A673 (cell line): ENCODE results near the gene OASL. TPM values are rescaled to one million over a fixed set of nuclear protein-coding genes. Genes with fewer than 3 reads are reported as not detected.

Source experiments
- BruUV-seq: library from RNA; stranded (reverse); fragments of 400-500 nt; replicated peaks from 2 replicates; lab custom pipeline; 2021; lab: Mats Ljungman, UMichigan
- CTCF ChIA-PET: fragments of 300-600 bp; sonication (Branson Sonifier 250); formaldehyde crosslinking; loops from one replicate; lab custom pipeline; 2022; ENCODE audit warnings: antibody characterized with exemption; lab: Charles Lee
- POLR2A ChIA-PET: fragments of 300-600 bp; sonication (Branson Sonifier 250); formaldehyde crosslinking; loops from one replicate; lab custom pipeline; 2022; ENCODE audit warnings: antibody characterized with exemption; ENCODE audit not compliant: low non-redundant PET; lab: Charles Lee
- DNase-seq: peaks from one replicate; pipeline ENCODE4 v3.0.0-alpha.2; 2015; ENCODE audit warnings: low spot score
- H3K27ac ChIP-seq: fragments of 200-600 bp; sonication (generic); 2 replicates; pipeline ENCODE4 v1.5.1; 2016; ENCODE audit warnings: mixed run types, low read depth, mild to moderate bottlenecking, mixed read lengths, antibody characterized with exemption, low read length; ENCODE audit not compliant: poor library complexity, severe bottlenecking
- H3K27me3 ChIP-seq: fragments of 200-600 bp; sonication (generic); replicated peaks from 2 replicates; pipeline ENCODE4 v1.6.1; 2017; ENCODE audit warnings: mixed run types, low read depth, mild to moderate bottlenecking, mixed read lengths, antibody characterized with exemption, low read length; ENCODE audit not compliant: insufficient read depth, poor library complexity
- H3K36me3 ChIP-seq: fragments of 200-600 bp; sonication (generic); 2 replicates; pipeline ENCODE4 v1.6.1; 2016; ENCODE audit warnings: mixed run types, mild to moderate bottlenecking, mixed read lengths, antibody characterized with exemption, low read length; ENCODE audit not compliant: insufficient read depth, poor library complexity, severe bottlenecking
- H3K4me1 ChIP-seq: fragments of 200-600 bp; sonication (generic); 2 replicates; pipeline ENCODE4 v1.6.1; 2017; ENCODE audit warnings: mixed run types, mild to moderate bottlenecking, mixed read lengths, antibody characterized with exemption, low read length; ENCODE audit not compliant: insufficient read depth, poor library complexity, severe bottlenecking
- H3K4me3 ChIP-seq: fragments of 200-600 bp; sonication (generic); 2 replicates; pipeline ENCODE4 v1.5.1; 2016; ENCODE audit warnings: low read depth, mixed run types, mild to moderate bottlenecking, mixed read lengths, low read length; ENCODE audit not compliant: poor library complexity, severe bottlenecking
- H3K9me3 ChIP-seq: fragments of 200-600 bp; sonication (generic); 2 replicates; pipeline ENCODE4 v1.6.1; 2016; ENCODE audit warnings: mixed run types, low read depth, mild to moderate bottlenecking, mixed read lengths, antibody characterized with exemption, low read length; ENCODE audit not compliant: poor library complexity, severe bottlenecking
- CTCF ChIP-seq: fragments of 300-800, 200-600 bp; sonication (generic); conservative IDR thresholded peaks from 2 replicates; pipeline ENCODE4 v1.5.1; 2017; ENCODE audit warnings: low read depth, mild to moderate bottlenecking, antibody characterized with exemption, low read length, moderate library complexity, mixed read lengths
- EZH2 ChIP-seq: fragments of 200-600 bp; sonication (generic); IDR thresholded peaks from 2 replicates; pipeline ENCODE4 v1.6.1; 2017; ENCODE audit warnings: borderline replicate concordance, low read depth, mild to moderate bottlenecking, mixed read lengths, antibody characterized with exemption, low read length; ENCODE audit not compliant: poor library complexity, severe bottlenecking
- intact Hi-C: fragments of 100-400 bp; cut with micrococcal nuclease; formaldehyde crosslinking; loops from one replicate; pipeline ENCODE4 v1.10.0; 2022; ENCODE audit not compliant: unreplicated experiment
- total RNA-seq: library from RNA; stranded (reverse); gene quantifications from 2 replicates; pipeline ENCODE4 v1.2.3, GENCODE V29; 2021

OASL gene
- total RNA-seq, 1 experiment from 2014 or later: 0.73 TPM

- TF ChIP-seq CTCF: no peak
- intact Hi-C loops: no loop called here
- no TSS peak for BruUV-seq
- no peak overlapping the region for H3K27ac ChIP-seq
- CTCF ChIA-PET: no interaction called here
- H3K4me1 ChIP-seq: no peaks in the 10 kb centered on the region
- no peaks in the 10 kb centered on the region for H3K36me3 ChIP-seq
- H3K9me3 ChIP-seq: no peaks in the 10 kb centered on the region
- no peak overlapping the region for H3K4me3 ChIP-seq
- no peak for DNase-seq
- no peaks in the 10 kb centered on the region for H3K27me3 ChIP-seq
- POLR2A ChIA-PET: no interaction called here
Observed at GRCh38 chr12:120996133-120996746, 42.8 kb downstream of the OASL start.

GRCh38 chr12:120994589-120995337 lies 44.3 kb downstream of the OASL start:
- H3K4me1 ChIP-seq: no peaks in the 10 kb centered on the region
- intact Hi-C loops: no loop called here
- BruUV-seq: no TSS peak
- no peaks in the 10 kb centered on the region for H3K27me3 ChIP-seq
- DNase-seq: no peak
- POLR2A ChIA-PET: no interaction called here
- no peaks in the 10 kb centered on the region for H3K9me3 ChIP-seq
- no peaks in the 10 kb centered on the region for H3K36me3 ChIP-seq
- no peak overlapping the region for H3K4me3 ChIP-seq
- no peak overlapping the region for H3K27ac ChIP-seq
- TF ChIP-seq EZH2 (no peak), CTCF (no peak)
- CTCF ChIA-PET: no interaction called here

- intact Hi-C loops: no loop called here
- no peak overlapping the region for H3K4me3 ChIP-seq
- no peaks in the 10 kb centered on the region for H3K27me3 ChIP-seq
- H3K36me3 ChIP-seq: no peaks in the 10 kb centered on the region
- no peak for DNase-seq
- no peaks in the 10 kb centered on the region for H3K4me1 ChIP-seq
- ChIA-PET POLR2A (no interaction called here), CTCF (no interaction called here)
- no peaks in the 10 kb centered on the region for H3K9me3 ChIP-seq
- BruUV-seq: no TSS peak
- H3K27ac ChIP-seq: no peak overlapping the region
- TF ChIP-seq CTCF: no peak
- no peak for TF ChIP-seq EZH2
Observed at GRCh38 chr12:120994059-120994458, 45.0 kb downstream of the OASL start.
